Endothelial cell of umbilical vein (primary cell): ENCODE results near the gene MYL11.

Experiments
- EZH2 ChIP-seq: IDR thresholded peaks from 2 replicates; pipeline ENCODE4 v1.6.1; 2012; ENCODE audit warnings: borderline replicate concordance, low read depth, mild to moderate bottlenecking, moderate library complexity, low read length, inconsistent platforms; ENCODE audit not compliant: severe bottlenecking
- FOS ChIP-seq: IDR thresholded peaks from 2 replicates; pipeline ENCODE4 v1.6.1; 2011; ENCODE audit warnings: mild to moderate bottlenecking, low read length, moderate library complexity, borderline replicate concordance; ENCODE audit not compliant: insufficient read depth
- GATA2 ChIP-seq: IDR thresholded peaks from 2 replicates; pipeline ENCODE4 v1.7.0; 2011; ENCODE audit warnings: low read depth, mild to moderate bottlenecking, moderate library complexity, mixed read lengths, low read length; ENCODE audit not compliant: insufficient read length, insufficient read depth
- JUN ChIP-seq: IDR thresholded peaks from 2 replicates; pipeline ENCODE4 v1.6.1; 2011; ENCODE audit warnings: borderline replicate concordance, low read depth; ENCODE audit not compliant: insufficient read length, insufficient read depth
- MYC ChIP-seq: IDR thresholded peaks from one replicate; pipeline ENCODE4 v1.6.1; 2011; ENCODE audit warnings: mild to moderate bottlenecking, low read depth, low read length
- POLR2A ChIP-seq: IDR thresholded peaks from 2 replicates; pipeline ENCODE4 v1.6.1; 2012; ENCODE audit warnings: low read depth, mild to moderate bottlenecking, control low read depth, low read length
- POLR2AphosphoS5 ChIP-seq: IDR thresholded peaks from 2 replicates; pipeline ENCODE4 v1.6.1; 2012; ENCODE audit warnings: low read depth, mild to moderate bottlenecking, control low read depth, low read length, moderate library complexity; ENCODE audit not compliant: insufficient read depth
- TF ChIP-seq, protein P1 (sequence below), 2 donors: IDR thresholded peaks; 1 replicate in 1 of 2; 2 replicates in 1 of 2; pipeline ENCODE4 v1.5.1; 2011; ENCODE audit warnings: low read length in 2 of 2, mild to moderate bottlenecking in 2 of 2, moderate library complexity in 2 of 2, control low read depth in 1 of 2, inconsistent platforms in 1 of 2, low read depth in 1 of 2; ENCODE audit not compliant: insufficient read depth in 1 of 2; ENCODE audit errors: extremely low read depth in 1 of 2
- TF ChIP-seq, protein P2 (sequence below): IDR thresholded peaks from 2 replicates; pipeline ENCODE4 v1.6.1; 2011; ENCODE audit not compliant: insufficient read depth, insufficient read length

DNA sequence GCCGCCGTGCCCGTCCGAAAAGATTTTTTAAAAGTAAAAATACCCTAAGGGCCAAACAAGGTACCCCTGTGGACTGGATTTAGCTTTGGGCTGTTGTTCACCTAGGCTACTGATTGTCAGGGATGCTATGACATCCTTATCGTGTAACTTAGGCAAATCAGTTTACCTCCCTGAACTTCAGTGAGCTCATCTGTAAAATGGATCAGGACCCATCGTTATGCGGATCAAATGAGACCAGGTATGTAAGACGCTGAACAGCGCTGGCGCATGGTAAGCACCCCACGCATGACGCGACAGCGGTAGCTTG lies 32.1 kb downstream of the MYL11 start:
- TF ChIP-seq, protein P1, sequence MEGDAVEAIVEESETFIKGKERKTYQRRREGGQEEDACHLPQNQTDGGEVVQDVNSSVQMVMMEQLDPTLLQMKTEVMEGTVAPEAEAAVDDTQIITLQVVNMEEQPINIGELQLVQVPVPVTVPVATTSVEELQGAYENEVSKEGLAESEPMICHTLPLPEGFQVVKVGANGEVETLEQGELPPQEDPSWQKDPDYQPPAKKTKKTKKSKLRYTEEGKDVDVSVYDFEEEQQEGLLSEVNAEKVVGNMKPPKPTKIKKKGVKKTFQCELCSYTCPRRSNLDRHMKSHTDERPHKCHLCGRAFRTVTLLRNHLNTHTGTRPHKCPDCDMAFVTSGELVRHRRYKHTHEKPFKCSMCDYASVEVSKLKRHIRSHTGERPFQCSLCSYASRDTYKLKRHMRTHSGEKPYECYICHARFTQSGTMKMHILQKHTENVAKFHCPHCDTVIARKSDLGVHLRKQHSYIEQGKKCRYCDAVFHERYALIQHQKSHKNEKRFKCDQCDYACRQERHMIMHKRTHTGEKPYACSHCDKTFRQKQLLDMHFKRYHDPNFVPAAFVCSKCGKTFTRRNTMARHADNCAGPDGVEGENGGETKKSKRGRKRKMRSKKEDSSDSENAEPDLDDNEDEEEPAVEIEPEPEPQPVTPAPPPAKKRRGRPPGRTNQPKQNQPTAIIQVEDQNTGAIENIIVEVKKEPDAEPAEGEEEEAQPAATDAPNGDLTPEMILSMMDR (IDR thresholded peaks at IDR 0.05; ENCODE audit: extremely low read depth in 1 of 2, insufficient read depth in 1 of 2, low read depth in 1 of 2, low read length in 2 of 2): no peak
- TF ChIP-seq POLR2A (no peak), JUN (no peak), FOS (no peak), EZH2 (no peak), MYC (no peak), POLR2AphosphoS5 (no peak), GATA2 (no peak)
- TF ChIP-seq, protein P2, sequence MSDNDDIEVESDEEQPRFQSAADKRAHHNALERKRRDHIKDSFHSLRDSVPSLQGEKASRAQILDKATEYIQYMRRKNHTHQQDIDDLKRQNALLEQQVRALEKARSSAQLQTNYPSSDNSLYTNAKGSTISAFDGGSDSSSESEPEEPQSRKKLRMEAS: no peak
